Hepatic stellate cell (primary cell): Measurements from ENCODE around the gene CD27.
A peak's percentile ranks its signal among the peaks of the same experiment; 100 is the strongest.
"Not testable (repeated sequence)": the region's sequence is repeated elsewhere in the genome, so short reads cannot be mapped to it uniquely, and the experiment has no call there.

Experiments
- DNase-seq: peaks from one replicate; pipeline ENCODE4 v3.0.0; 2011; ENCODE audit warnings: low spot score

The CD27 gene

DNA sequence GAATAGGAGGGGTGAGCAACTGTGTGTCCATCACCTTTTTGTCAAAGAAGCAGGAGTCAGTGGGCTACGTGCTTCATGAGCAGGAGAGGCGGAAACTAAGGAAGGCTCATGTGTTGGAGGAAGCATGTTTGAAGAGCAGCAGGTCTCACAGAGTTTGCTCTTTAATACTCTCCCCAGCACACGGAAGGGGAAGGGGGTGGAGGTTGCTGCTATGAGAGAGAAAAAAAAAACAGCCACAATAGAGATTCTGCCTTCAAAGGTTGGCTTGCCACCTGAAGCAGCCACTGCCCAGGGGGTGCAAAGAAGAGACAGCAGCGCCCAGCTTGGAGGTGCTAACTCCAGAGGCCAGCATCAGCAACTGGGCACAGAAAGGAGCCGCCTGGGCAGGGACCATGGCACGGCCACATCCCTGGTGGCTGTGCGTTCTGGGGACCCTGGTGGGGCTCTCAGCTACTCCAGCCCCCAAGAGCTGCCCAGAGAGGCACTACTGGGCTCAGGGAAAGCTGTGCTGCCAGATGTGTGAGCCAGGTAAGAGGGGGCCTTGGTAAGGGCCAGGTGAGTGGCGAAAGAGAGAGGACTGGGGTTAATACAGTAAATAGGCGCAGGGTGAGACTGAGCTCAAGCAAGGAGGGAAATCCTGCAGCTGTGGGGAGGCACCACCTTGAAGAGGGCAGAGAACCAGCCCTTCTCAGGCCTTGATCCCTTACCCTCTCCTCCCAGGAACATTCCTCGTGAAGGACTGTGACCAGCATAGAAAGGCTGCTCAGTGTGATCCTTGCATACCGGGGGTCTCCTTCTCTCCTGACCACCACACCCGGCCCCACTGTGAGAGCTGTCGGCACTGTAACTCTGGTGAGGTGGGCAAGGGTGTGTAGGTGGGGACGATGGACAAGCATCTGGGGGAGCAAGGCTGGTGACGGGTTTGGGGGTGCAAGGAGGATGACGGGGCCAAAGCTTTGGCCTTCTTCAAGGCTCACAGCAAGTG is at the start of gene CD27:
Gene CD27, plus strand, starts transcription at position 252 of the 985 bp plus-strand sequence. Its CDS starts 141 bp downstream, at position 393.
- DNase-seq = no peak

DNA sequence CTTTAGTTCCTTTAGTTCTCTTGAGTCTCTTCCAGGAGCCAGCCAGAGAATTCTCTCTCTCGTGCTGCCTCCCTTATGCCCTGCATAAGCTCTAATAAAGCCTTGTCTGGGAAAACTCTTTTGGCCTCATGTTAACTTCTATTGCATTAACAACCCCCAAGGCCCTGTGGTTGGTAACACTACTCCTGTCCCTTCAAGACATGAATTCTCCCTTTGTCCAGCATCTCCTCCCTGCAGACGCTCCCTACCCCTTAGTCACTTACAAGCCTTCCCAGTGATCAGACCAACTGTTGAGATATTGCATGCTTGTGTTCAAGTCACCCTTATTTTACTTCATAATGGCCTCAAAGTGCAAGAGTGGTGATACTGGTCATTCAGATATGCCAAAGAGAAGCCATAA is 48.7 kb upstream of the CD27 start:
- no peak for DNase-seq

- DNase-seq = no peak
Measured at GRCh38 chr12:6399884-6400644, 44.7 kb upstream of the CD27 start.

DNA sequence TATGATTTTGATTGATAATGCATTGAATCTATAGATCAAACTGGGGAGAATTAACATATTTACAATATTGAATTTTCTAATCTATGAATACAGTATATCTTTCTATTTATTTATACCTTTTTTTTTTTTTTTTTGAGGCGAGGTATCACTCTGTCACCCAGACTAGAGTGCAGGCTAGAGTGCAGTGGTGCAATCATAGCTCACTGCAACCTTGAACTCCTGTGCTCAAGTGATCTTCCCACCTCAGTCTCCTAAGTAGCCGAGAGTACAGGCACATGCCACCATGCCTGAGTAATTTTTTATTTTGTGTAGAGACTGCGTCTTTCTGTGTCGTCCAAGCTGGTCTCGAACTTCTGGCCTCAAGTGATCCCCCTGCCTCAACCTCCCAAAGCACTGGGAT is 40.4 kb upstream of the CD27 start:
- DNase-seq = no peak

- no peak for DNase-seq
Measured at GRCh38 chr12:6405963-6406362, 38.8 kb upstream of the CD27 start.

DNA sequence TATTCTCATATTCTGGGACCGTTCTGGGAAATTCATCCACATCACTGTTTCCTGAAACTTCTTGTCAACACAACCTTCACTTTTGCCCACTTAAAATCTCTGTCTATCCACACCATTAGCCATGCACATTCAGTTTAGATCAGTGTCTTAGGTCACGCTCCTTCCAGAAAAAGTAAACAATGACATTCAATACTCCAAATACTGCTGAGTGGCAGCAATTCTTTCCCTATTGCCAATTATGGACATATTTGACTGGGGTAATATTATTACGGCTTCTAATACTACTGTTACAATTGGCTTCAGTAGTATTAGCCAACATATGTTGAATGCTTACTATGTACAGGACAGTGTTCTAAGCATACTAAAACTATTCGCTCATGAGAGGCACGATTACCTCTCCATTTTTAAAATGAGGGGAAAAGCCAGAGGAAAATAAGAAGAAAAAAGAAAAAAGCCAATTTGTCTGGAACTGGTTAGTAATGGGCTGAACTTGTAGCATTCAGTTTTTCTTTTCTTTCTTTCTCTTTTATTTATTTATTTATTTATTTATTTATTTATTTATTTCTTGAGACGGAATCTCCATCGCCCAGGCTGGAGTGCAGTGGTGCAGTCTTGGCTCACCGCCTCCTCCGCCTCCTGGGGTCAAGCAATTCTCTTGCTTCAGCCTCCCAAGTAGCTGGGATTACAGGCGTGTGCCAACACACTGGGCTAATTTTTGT is 37.4 kb upstream of the CD27 start:
- no peak for DNase-seq

DNA sequence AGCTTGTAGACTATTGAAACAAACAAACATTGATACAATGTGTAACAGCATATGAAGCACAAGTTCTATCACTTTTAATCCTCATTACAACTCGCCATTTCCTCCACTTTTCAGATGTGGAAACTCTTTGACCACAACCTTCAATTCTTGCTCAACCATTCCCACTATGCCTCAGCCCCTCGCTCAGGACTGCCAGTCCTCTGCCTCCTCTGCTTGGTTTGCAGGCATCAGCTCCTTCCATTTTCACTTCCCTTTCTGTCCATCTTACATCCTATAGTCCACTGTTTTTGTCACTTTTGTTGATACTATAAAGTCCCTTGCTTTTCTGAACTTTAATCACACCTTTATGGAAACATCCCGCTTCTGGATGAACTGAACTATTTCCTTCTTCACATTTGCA is 28.2 kb upstream of the CD27 start:
- DNase-seq = no peak

DNA sequence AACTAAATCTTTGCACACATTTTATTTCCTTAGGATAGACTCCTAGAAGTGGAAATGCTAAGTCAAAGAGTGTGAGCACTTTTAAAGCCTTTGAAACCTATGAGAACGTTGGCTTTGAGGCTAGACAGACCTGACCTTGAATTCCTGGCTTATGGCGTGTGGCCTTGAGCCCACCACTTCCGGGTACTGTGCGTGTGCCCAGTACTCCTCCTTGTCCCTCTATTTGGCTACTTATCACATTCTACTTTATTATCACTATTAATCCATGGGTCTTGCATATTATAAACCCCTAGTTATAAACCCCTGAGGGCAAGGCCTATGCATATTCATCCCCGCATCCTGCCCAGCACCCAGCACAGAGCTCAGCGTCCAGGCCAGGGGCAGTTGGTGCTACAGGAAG is 26.0 kb upstream of the CD27 start:
- DNase-seq = no peak

- no peak for DNase-seq
Measured at GRCh38 chr12:6420364-6420763, 24.4 kb upstream of the CD27 start.

DNA sequence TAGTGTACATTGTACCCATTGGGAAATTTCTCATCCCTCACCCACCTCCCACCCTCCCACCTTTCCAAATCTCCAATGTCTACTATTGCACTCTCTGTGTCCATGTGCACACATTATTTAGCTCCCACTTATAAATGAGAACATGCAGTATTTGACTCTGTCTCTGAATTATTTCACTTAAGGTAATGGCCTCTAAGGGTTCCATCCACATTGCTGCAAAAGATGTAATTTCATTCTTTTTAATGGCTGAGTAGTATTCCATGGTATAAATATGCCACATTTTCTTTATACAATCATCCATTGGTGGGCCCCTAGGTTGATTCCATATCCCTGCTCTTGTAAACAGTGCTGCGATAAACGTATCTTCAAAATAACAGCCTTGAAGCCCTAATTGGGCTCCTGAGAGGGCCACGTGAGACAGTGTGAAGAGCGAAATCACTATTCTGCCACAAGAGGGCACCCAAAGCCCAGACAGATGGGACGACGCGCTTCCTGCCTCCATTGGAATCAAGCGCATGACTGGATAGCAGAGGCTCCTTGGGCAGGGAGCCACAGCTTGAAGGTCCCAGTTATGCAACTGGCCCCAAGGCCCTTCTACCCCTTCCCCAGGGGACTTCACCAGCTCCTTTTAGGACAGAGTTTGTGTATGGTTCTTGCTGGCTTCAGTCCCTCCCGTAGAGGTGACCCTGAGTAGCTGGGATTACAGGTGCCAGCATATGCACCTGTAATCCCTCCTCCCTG is 21.3 kb upstream of the CD27 start:
- peak; percentile 88 for DNase-seq

DNA sequence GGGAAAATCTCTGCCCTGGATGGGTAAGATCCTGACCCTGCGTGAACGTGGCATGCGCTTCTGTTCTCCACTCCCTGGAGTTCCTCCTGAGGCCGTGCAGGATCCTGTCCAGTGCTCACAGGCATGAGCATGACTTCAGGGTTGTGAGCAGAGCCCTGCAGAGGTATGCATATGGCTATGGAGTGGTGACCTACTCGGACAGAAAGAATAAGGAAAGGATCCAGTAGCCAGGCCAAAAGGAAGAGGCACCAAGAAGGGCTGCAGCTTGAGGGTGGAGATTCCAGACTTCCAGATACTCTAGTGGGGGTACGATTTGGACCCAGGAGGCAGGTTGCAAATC is 20.8 kb upstream of the CD27 start:
- DNase-seq = no peak

DNA sequence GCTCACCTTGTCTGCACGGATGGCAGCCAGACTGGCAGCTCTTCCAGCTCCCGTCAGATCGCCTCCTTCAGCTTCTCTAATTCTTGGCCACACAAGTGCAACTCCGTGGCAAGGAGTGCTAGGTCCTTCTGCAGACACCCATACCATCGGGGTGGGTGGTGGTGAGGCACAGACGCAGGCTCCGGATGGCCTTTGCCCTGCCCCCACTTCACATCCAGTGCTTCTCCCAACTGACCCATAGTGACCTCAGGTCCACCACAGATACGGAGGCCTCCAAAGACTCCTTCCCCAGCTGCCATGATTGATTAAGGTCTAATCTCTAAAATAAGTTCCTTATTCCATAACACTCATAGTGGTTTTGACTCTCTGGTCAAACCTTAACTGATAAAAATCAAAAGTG is 19.9 kb upstream of the CD27 start:
- no peak for DNase-seq

DNA sequence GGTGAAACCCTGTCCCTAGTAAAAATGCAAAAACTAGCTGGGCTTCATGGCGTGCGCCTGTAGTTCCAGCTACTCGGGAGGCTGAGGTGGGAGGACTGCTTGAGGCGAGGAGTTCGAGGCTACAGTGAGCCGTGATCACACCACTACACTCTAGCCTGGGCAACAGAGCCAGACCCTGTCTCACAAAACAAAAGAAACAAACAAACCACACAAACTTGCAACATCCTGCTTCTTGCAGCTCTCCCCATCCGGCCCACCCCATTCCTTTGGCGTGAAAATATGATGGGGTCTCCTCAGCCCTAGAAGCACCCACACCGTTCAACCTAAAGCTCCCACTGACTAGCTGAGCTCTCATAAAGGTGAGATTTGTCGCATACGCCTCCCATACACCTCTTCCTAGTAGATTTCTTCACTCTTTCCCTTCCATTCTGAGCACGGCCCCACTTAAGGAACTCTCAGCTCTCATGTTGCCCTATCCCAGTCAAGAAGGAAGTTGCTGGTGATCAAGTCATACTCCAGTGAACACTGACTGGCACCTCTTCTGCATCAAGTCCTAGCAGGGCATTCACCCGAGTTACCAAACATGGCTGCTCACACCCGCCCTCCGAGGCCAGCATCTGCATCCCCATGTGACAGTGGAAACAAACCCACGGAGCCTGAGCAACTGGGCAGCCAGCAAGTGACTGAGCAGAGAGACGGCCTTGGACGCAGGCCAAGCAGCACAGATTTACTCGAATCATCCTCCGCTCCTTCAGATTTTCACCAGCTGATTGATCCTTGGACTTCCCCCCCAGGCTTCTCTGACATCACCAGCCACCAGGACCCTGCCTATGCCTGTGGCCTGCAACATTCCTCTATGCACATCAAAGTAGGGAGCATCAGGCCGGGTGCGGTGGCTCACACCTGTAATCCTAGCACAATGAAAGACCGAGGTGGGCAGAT is 18.9 kb upstream of the CD27 start:
- no peak for DNase-seq

DNA sequence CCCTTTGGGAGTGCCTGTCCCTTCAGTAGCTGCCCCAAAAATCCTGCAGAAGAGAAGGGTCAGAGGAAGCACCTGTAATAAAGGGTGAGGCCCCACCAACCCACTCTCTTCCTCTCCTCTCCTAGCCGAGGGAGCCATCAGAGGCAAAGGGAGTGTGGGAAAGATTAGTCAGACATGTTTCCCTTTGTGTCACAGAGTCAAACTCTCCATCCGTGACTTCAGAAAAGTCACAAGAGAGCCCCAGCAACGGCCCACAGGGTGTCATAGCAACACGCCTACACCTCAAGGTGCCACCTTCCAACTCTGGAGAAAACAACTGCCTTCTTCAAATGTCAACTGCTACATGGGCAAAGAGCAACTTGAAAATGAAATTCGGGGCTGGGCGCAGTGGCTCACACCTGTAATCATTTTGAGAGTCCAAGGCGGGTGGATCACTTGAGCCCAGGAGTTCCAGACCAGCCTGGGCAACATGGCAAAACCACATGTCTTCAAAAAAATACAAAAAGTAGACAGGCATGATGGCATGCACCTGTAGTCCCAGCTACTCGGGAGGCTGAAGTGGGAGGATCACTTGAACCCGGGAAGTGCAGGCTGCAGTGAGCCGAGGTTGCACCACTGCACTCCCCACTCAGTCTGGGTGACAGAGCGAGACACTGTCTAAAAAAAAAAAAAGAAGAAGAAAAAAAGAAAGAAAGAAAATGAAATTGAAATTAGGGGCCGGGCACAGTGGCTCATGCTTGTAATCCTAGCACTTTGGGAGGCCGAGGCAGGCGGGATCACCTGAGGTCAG is 17.7 kb upstream of the CD27 start:
- DNase-seq = no peak

GRCh38 chr12:6427796-6428195 is 17.0 kb upstream of the CD27 start:
- not testable (repeated sequence) for DNase-seq

GRCh38 chr12:6428326-6428725 is 16.4 kb upstream of the CD27 start:
- no peak for DNase-seq

GRCh38 chr12:6430124-6430989 is 14.4 kb upstream of the CD27 start:
- DNase-seq = peak; percentile 85

DNA sequence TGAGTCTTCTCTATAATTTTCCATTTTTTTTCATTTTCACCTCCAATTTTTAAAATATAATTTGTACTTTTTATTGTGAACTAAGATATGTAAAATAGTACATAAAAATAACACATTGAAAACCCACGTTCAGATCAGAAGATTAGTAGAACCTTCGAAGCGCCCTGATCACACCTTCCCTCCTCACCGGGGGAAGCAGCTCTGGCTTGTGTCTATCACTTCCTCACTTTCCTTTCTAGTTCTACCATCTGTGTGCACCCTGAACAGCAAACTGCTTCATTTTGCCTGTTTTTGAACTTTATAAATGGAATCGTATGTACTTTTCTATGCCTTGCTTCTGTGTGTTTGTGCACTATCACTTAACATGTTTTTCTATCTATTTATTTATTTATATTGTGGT is 11.8 kb upstream of the CD27 start:
- no peak for DNase-seq
